ENCODE measurements around the gene CBX5.

- TF ChIP-seq YY1 (IDR thresholded peaks at IDR 0.05; ENCODE audit: insufficient read depth, insufficient read length) (no peak), SUZ12 (IDR thresholded peaks at IDR 0.05; ENCODE audit: extremely low read depth, insufficient read depth, insufficient read length) (no peak), ZNF274 (IDR thresholded peaks at IDR 0.05; ENCODE audit: low read depth, low read length) (no peak)
Observed at GRCh38 chr12:54189198-54189539, 90.8 kb downstream of the CBX5 start.

All from NT2/D1 (cell line).